Measurements from ENCODE around the gene KRTAP9-1.

- no peak for TF ChIP-seq POLR2A (IDR thresholded peaks at IDR 0.05; ENCODE audit: low read depth, low read length)
- TF ChIP-seq CTCF (IDR thresholded peaks at IDR 0.05; ENCODE audit: extremely low read depth in 1 of 2, insufficient read depth in 1 of 2, low read depth in 1 of 2, low read length in 2 of 2) = no peak
- no peak for TF ChIP-seq EZH2 (IDR thresholded peaks at IDR 0.05; ENCODE audit: borderline replicate concordance, low read depth, low read length, severe bottlenecking)
- TF ChIP-seq MAX (IDR thresholded peaks at IDR 0.05; ENCODE audit: insufficient read depth, insufficient read length) = no peak
- no peak for TF ChIP-seq POLR2AphosphoS5 (IDR thresholded peaks at IDR 0.05; ENCODE audit: insufficient read depth, low read depth, low read length)
- no peak for TF ChIP-seq MYC (IDR thresholded peaks at IDR 0.05; ENCODE audit: low read depth, low read length)
- TF ChIP-seq JUN (IDR thresholded peaks at IDR 0.05; ENCODE audit: borderline replicate concordance, insufficient read depth, insufficient read length, low read depth) = no peak
Measured at GRCh38 chr17:41177727-41178271, 11.9 kb upstream of the KRTAP9-1 start, which contains the start of gene KRTAP4-2.

Measured in endothelial cell of umbilical vein (primary cell).